A172 (cell line): ENCODE measurements around the gene DDX39A. TPM values are rescaled to one million over a fixed set of nuclear protein-coding genes. Genes with fewer than 3 reads are reported as not detected.
"Not testable (repeated sequence)": the region's sequence is repeated elsewhere in the genome, so short reads cannot be mapped to it uniquely, and the experiment has no call there.

ENCODE experiments used
- DNase-seq: peaks from one replicate; pipeline ENCODE4 v3.0.0-alpha.2; 2015; ENCODE audit warnings: low spot score
- total RNA-seq: library from RNA; depleted of rRNA; stranded (reverse); fragments of >200 nt; shearing (Covaris generic); gene quantifications from 2 replicates; pipeline ENCODE4 v1.2.3, GENCODE V29; 2014

The DDX39A gene
- total RNA-seq, 1 experiment from 2014 or later = 312 TPM

DNA sequence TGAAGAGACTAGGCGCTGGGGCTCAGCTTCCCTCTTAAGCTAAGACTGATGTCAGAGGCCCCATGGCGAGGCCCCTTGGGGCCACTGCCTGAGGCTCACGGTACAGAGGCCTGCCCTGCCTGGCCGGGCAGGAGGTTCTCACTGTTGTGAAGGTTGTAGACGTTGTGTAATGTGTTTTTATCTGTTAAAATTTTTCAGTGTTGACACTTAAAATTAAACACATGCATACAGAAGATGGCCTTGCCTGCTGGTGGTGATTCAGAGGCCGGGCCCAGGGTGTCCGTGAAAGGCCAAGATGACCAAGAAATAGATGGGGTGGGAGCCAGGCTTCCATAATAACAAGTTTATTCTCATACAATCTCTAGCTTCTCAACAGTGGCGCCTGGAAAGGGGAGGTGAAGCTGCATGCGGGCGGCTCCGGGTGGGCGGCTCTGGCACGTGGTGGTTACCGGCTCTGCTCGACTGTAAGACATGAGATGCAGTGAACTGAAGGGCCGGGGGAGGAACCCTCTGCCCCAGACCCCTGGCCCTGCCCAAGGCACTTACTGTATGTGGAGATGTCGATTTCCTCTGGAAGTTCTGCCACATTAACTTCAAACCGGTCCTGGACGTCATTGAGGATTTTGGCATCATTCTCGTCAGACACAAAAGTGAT is 10.5 kb downstream of the DDX39A start:
- no peak for DNase-seq

GRCh38 chr19:14407605-14408484 is 11.3 kb downstream of the DDX39A start:
- no peak for DNase-seq

DNA sequence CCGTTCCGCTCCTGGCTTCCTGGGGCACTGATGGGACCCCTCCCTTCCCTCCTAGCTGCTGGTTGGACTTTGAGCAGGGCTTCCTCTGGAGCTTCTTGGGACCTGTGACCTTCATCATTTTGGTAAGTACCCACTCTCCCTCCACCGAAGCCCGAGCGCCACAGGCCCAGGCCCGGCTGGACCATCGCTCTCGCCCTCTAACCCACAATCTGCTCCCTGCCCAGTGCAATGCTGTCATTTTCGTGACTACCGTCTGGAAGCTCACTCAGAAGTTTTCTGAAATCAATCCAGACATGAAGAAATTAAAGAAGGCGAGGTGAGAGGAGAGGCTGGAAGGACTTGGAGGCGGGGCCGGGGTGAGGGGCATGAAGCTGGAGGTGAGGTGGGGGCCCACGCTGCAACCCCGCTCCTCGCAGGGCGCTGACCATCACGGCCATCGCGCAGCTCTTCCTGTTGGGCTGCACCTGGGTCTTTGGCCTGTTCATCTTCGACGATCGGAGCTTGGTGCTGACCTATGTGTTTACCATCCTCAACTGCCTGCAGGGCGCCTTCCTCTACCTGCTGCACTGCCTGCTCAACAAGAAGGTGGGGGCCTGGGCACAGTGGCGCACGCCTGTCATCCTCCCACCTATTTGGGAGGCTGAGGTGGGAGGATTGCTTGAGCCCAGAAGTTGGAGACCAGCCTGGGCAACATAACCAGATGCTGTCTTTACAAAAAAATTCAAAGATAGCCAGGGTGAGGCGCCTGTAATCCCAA is 12.3 kb downstream of the DDX39A start:
- no peak for DNase-seq

- DNase-seq = peak; percentile 84
These were observed 13.1 kb downstream of the DDX39A start for GRCh38 chr19:14405758-14406644.

DNA sequence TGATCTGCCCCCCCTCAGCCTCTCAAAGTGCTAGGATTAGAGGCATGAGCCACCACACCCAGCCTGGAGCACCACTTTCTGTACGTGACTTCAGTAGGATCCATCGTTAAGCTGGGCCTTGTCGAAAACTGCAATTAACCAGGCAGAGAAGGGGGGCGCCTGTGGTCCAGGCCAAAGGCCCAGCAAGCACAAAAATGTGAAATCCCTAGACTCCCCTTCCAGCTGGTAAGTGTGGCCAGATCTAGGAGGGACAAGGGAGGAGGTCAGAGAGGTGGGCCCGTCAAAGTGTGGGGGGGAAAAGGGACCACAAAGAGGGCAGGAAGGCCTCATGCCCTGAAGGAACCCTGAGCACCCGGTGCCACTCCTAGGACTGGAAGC is 13.8 kb downstream of the DDX39A start:
- DNase-seq = no peak

- no peak for DNase-seq
These were observed 14.8 kb downstream of the DDX39A start for GRCh38 chr19:14404312-14404711.

- not testable (repeated sequence) for DNase-seq
These were observed 15.8 kb downstream of the DDX39A start for GRCh38 chr19:14403145-14403930.

GRCh38 chr19:14402332-14403144 is 16.6 kb downstream of the DDX39A start:
- peak; percentile 97 for DNase-seq

GRCh38 chr19:14401468-14402195 is 17.5 kb downstream of the DDX39A start:
- no peak for DNase-seq

- DNase-seq = peak; percentile 85
These were observed 18.1 kb downstream of the DDX39A start for GRCh38 chr19:14400951-14401431.

DNA sequence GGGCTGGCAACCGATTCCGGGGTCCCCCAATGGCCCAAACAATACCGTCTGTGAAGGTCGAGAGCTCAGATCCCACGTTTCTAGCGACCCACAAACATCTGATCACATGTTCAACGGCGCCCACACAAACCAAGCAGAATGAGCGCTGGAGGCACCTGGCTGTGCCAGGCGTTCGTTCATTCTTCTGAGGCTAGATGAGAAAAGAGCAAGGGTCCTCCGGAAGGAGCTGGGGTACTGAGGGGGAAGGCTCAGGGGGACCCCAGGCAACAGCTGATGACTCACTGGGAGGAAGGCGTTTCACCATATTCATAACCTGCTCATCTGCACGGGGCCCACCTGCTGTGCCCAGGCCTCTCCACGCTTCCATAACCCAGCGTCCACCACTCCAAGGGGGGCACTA is 22.0 kb downstream of the DDX39A start:
- not testable (repeated sequence) for DNase-seq

DNA sequence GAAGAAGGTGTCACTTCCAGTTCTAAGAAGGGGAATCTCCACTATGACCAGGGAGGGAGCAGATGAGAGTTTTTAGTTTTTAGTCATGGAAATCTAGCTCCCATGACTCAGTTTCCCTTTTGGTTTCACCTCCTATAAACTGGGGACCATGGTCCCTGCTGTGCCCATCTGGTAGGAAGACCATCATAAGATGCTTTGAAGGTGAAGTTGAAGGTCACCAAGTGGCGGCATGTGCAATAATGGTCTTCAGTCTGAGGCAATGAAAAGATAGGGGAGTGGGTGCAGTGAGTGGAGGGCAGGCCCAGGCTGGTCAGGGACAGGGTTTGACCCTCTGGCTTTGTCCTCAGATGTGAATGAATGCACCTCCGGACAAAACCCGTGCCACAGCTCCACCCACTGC is 22.4 kb downstream of the DDX39A start:
- DNase-seq = not testable (repeated sequence)

- DNase-seq = no peak
These were observed 23.3 kb downstream of the DDX39A start for GRCh38 chr19:14395710-14396336.

- no peak for DNase-seq
These were observed 23.9 kb downstream of the DDX39A start for GRCh38 chr19:14395262-14395661.

DNA sequence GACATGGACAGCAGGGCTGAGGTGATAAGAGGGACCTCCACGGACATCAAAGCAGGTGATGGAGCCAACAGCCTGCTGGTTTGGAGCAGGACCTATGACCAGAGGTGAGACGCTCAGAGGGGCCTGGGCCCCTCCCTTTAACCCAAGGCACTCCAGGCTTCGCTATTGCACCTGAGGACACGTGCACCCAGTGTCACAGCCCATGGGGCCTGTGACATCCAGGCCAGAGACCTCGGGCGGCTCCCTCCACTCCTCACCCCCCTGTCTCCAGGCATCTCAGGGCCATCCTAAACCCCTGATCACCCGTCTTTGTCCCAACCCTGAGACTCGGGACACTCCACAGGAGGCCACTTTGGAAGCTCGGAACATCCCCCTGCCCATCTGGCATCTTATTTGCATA is 25.0 kb downstream of the DDX39A start:
- DNase-seq = no peak

DNA sequence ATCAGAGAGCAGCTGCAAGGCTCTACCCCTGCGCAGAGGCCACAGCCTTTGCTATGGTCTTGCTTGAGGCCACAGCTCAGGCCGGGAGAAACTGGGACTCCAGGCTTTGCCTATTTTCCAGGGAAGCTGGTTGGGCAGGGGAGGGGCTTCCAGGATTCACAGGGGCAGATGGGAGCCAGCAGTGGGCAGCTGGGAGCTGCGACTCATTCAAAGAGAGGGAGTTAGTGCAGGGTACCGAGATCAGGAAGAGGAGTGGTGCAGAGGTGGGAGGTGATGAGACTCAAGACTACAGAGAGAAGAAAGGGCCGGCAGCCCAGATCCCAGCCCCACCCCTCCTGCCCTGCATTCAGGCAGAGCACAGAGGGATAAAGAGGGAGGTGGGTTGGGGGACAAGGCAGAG is 25.8 kb downstream of the DDX39A start:
- DNase-seq = no peak

- no peak for DNase-seq
These were observed 27.9 kb downstream of the DDX39A start for GRCh38 chr19:14391156-14391821.

DNA sequence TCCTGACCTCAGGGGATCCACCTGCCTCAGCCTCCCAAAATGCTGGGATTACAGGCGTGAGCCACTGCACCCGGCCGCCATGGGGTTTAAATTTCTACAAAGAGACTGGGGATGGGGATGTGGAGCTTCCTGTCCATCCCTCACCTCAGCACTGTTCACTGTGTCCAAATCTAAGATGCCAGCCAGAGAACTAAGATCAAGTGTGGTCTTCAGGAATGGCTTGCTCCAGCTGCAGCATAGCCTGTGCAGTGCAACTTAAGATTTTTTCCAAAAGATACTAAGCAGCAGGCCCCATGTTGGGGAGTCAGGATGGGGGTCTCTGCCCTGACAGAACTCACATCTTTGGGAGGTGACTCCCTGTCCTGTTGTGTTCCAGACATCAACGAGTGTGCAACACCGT is 28.6 kb downstream of the DDX39A start:
- no peak for DNase-seq
